ENCODE data around the gene KY.

Gene KY

GRCh38 chr3:134646086-134646485 lies 4.7 kb downstream of the KY start:
- peaks cover 3 to 27% (median 14%) of the 10 kb centered on the region in 5 donors for H3K4me1 ChIP-seq (ENCODE audit: control insufficient read depth in 5 of 5, insufficient read depth in 5 of 5, low read length in 5 of 5)

DNA sequence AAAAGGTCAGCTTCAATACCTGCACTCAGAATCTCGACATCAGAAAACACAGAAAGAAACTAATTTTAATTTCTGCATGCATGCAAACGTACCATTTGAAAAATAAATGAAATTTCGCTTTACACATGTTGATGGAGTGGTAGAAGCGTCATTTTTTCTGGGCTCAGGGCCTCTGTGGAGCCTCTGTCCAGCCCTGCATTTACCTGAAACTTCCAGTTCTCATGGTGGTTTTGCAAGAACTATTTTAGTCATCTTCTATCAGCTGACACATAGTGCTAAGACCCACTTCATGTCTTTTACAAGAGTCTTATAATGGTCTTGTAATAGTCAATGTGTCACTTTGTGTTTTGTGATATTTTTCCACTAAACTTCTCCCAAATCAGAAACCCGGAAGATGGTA lies 5.3 kb downstream of the KY start:
- no peaks in the 10 kb centered on the region for H3K36me3 ChIP-seq (ENCODE audit: control insufficient read depth in 5 of 5, insufficient read depth in 5 of 5, low read length in 5 of 5)
- peaks cover 3 to 22% (median 9%) of the 10 kb centered on the region in 5 donors for H3K4me1 ChIP-seq (ENCODE audit: control insufficient read depth in 5 of 5, insufficient read depth in 5 of 5, low read length in 5 of 5)
- no peaks in the 10 kb centered on the region for H3K9me3 ChIP-seq (ENCODE audit: control insufficient read depth in 5 of 5, low read length in 5 of 5)

More at GRCh38 chr3:134646086-134646485, 4.7 kb downstream of the KY start:
- Histone ChIP-seq H3K4me3 (ENCODE audit: low read depth in 1 of 5, low read length in 5 of 5) (no peak overlapping the region), H3K9me3 (ENCODE audit: control insufficient read depth in 5 of 5, low read length in 5 of 5) (no peaks in the 10 kb centered on the region), H3K9ac (ENCODE audit: low read length in 5 of 5) (no peak overlapping the region), H3K36me3 (ENCODE audit: control insufficient read depth in 5 of 5, insufficient read depth in 5 of 5, low read length in 5 of 5) (no peaks in the 10 kb centered on the region), H3K27ac (ENCODE audit: low read depth, low read length) (no peak overlapping the region), H3K27me3 (ENCODE audit: control insufficient read depth in 5 of 5, insufficient read depth in 4 of 5, low read length in 5 of 5) (peaks cover 0 to 12% (median 4%) of the 10 kb centered on the region in 5 donors)

GRCh38 chr3:134644731-134645514 lies 5.9 kb downstream of the KY start:
- Histone ChIP-seq H3K4me1 (ENCODE audit: control insufficient read depth in 5 of 5, insufficient read depth in 5 of 5, low read length in 5 of 5) (peaks cover 2 to 17% (median 5%) of the 10 kb centered on the region in 5 donors), H3K36me3 (ENCODE audit: control insufficient read depth in 5 of 5, insufficient read depth in 5 of 5, low read length in 5 of 5) (no peaks in the 10 kb centered on the region), H3K4me3 (ENCODE audit: low read depth in 1 of 5, low read length in 5 of 5) (no peak overlapping the region), H3K27me3 (ENCODE audit: control insufficient read depth in 5 of 5, insufficient read depth in 4 of 5, low read length in 5 of 5) (peaks cover 0 to 2% (median 0%) of the 10 kb centered on the region in 5 donors), H3K9me3 (ENCODE audit: control insufficient read depth in 5 of 5, low read length in 5 of 5) (no peaks in the 10 kb centered on the region), H3K9ac (ENCODE audit: low read length in 5 of 5) (no peak overlapping the region), H3K27ac (ENCODE audit: low read depth, low read length) (no peak overlapping the region)

More for the DNA sequence above, 5.3 kb downstream of the KY start:
- Histone ChIP-seq H3K27ac (ENCODE audit: low read depth, low read length) (no peak overlapping the region), H3K9ac (ENCODE audit: low read length in 5 of 5) (no peak overlapping the region), H3K27me3 (ENCODE audit: control insufficient read depth in 5 of 5, insufficient read depth in 4 of 5, low read length in 5 of 5) (peaks cover 0 to 8% (median 3%) of the 10 kb centered on the region in 5 donors), H3K4me3 (ENCODE audit: low read depth in 1 of 5, low read length in 5 of 5) (no peak overlapping the region)

DNA sequence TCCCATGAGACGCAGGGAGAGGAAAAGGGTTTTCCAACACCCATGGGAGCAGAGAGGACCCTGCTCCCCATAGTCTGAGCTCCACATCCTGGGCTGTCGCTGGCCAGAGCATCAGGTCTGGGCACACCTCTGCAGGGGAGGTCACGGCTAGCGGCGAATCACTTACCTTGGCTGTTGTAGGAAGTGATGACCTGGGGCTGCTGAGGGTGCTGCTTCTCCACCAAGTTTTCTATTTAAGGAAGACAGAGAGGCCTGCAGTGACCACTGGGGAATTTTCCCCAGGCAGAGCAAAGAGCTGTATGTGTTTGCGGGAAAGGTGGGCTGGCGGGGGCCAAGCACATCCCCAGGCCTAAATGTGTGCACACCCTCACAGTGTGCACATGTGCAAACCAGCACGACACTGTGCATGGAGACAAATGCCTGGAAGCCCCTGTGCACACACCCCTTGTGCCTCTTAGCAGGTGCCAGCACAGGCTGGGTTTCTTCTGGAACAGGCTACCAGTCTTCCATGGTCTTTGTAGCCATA lies 7.6 kb downstream of the KY start:
- Histone ChIP-seq H3K36me3 (ENCODE audit: control insufficient read depth in 5 of 5, insufficient read depth in 5 of 5, low read length in 5 of 5) (no peaks in the 10 kb centered on the region), H3K9ac (ENCODE audit: low read length in 5 of 5) (no peak overlapping the region), H3K4me3 (ENCODE audit: low read depth in 1 of 5, low read length in 5 of 5) (no peak overlapping the region), H3K4me1 (ENCODE audit: control insufficient read depth in 5 of 5, insufficient read depth in 5 of 5, low read length in 5 of 5) (peaks cover 2 to 17% (median 5%) of the 10 kb centered on the region in 5 donors), H3K9me3 (ENCODE audit: control insufficient read depth in 5 of 5, low read length in 5 of 5) (no peaks in the 10 kb centered on the region), H3K27me3 (ENCODE audit: control insufficient read depth in 5 of 5, insufficient read depth in 4 of 5, low read length in 5 of 5) (no peaks in the 10 kb centered on the region), H3K27ac (ENCODE audit: low read depth, low read length) (no peak overlapping the region)

DNA sequence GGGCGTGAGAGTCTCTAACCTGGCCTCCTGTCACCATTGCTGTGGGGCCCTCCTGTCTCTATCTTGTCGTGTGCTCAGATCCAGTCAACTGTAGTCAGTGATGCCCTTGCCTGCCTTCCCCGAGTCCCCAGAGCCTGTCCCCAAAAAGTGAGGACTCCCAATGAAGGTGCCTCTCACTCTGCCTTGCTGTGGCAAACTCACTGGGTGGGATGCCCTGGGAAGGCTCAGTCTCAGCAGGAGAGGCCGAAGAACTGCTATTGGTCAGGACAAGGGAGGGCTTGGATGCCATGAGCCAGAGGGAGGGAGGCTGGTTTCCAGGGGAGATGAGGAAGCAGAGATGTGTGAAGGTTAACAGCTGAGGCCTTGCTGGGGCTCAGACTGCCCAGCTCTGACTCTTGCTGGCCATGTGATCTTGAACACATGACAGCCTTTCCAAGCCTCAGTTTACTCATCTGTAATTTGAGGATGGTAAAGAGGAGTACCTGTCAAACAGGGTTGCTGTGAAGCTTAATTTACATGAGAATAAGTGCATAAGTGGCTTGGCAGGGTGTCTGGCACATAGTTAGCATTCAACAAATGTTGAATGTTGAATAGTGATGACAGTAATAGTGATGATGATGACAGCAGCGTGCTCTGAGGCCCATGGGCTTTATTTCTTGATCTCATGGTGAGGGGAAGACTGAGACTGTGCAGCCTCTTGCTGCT lies 8.2 kb downstream of the KY start:
- Histone ChIP-seq H3K27ac (ENCODE audit: low read depth, low read length) (no peak overlapping the region), H3K9me3 (ENCODE audit: control insufficient read depth in 5 of 5, low read length in 5 of 5) (no peaks in the 10 kb centered on the region), H3K4me3 (ENCODE audit: low read depth in 1 of 5, low read length in 5 of 5) (no peak overlapping the region), H3K9ac (ENCODE audit: low read length in 5 of 5) (no peak overlapping the region), H3K27me3 (ENCODE audit: control insufficient read depth in 5 of 5, insufficient read depth in 4 of 5, low read length in 5 of 5) (no peaks in the 10 kb centered on the region), H3K36me3 (ENCODE audit: control insufficient read depth in 5 of 5, insufficient read depth in 5 of 5, low read length in 5 of 5) (no peaks in the 10 kb centered on the region), H3K4me1 (ENCODE audit: control insufficient read depth in 5 of 5, insufficient read depth in 5 of 5, low read length in 5 of 5) (peaks cover 2 to 17% (median 5%) of the 10 kb centered on the region in 5 donors)

GRCh38 chr3:134641671-134642300 lies 9.0 kb downstream of the KY start:
- Histone ChIP-seq H3K27ac (ENCODE audit: low read depth, low read length) (no peak overlapping the region), H3K27me3 (ENCODE audit: control insufficient read depth in 5 of 5, insufficient read depth in 4 of 5, low read length in 5 of 5) (no peaks in the 10 kb centered on the region), H3K4me1 (ENCODE audit: control insufficient read depth in 5 of 5, insufficient read depth in 5 of 5, low read length in 5 of 5) (peaks cover 2 to 17% (median 5%) of the 10 kb centered on the region in 5 donors), H3K4me3 (ENCODE audit: low read depth in 1 of 5, low read length in 5 of 5) (no peak overlapping the region), H3K36me3 (ENCODE audit: control insufficient read depth in 5 of 5, insufficient read depth in 5 of 5, low read length in 5 of 5) (no peaks in the 10 kb centered on the region), H3K9me3 (ENCODE audit: control insufficient read depth in 5 of 5, low read length in 5 of 5) (no peaks in the 10 kb centered on the region), H3K9ac (ENCODE audit: low read length in 5 of 5) (no peak overlapping the region)

GRCh38 chr3:134640872-134641470 lies 9.9 kb downstream of the KY start:
- no peak overlapping the region for H3K9ac ChIP-seq (ENCODE audit: low read length in 5 of 5)
- H3K4me3 ChIP-seq (ENCODE audit: low read depth in 1 of 5, low read length in 5 of 5), result no peak overlapping the region
- H3K36me3 ChIP-seq (ENCODE audit: control insufficient read depth in 5 of 5, insufficient read depth in 5 of 5, low read length in 5 of 5), result no peaks in the 10 kb centered on the region
- no peaks in the 10 kb centered on the region for H3K9me3 ChIP-seq (ENCODE audit: control insufficient read depth in 5 of 5, low read length in 5 of 5)
- H3K4me1 ChIP-seq (ENCODE audit: control insufficient read depth in 5 of 5, insufficient read depth in 5 of 5, low read length in 5 of 5), result peaks cover 2 to 10% (median 5%) of the 10 kb centered on the region in 5 donors
- H3K27me3 ChIP-seq (ENCODE audit: control insufficient read depth in 5 of 5, insufficient read depth in 4 of 5, low read length in 5 of 5), result no peaks in the 10 kb centered on the region
- H3K27ac ChIP-seq (ENCODE audit: low read depth, low read length), result no peak overlapping the region

- peaks cover 2 to 10% (median 5%) of the 10 kb centered on the region in 5 donors for H3K4me1 ChIP-seq (ENCODE audit: control insufficient read depth in 5 of 5, insufficient read depth in 5 of 5, low read length in 5 of 5)
- no peak overlapping the region for H3K27ac ChIP-seq (ENCODE audit: low read depth, low read length)
- H3K9me3 ChIP-seq (ENCODE audit: control insufficient read depth in 5 of 5, low read length in 5 of 5), result no peaks in the 10 kb centered on the region
- H3K27me3 ChIP-seq (ENCODE audit: control insufficient read depth in 5 of 5, insufficient read depth in 4 of 5, low read length in 5 of 5), result no peaks in the 10 kb centered on the region
- no peaks in the 10 kb centered on the region for H3K36me3 ChIP-seq (ENCODE audit: control insufficient read depth in 5 of 5, insufficient read depth in 5 of 5, low read length in 5 of 5)
- H3K4me3 ChIP-seq (ENCODE audit: low read depth in 1 of 5, low read length in 5 of 5), result no peak overlapping the region
- H3K9ac ChIP-seq (ENCODE audit: low read length in 5 of 5), result no peak overlapping the region
These were observed 10.4 kb downstream of the KY start for GRCh38 chr3:134640378-134640777.

- Histone ChIP-seq H3K9me3 (ENCODE audit: control insufficient read depth in 5 of 5, low read length in 5 of 5) (peaks cover 0 to 1% (median 0%) of the 10 kb centered on the region in 5 donors), H3K36me3 (ENCODE audit: control insufficient read depth in 5 of 5, insufficient read depth in 5 of 5, low read length in 5 of 5) (no peaks in the 10 kb centered on the region), H3K27me3 (ENCODE audit: control insufficient read depth in 5 of 5, insufficient read depth in 4 of 5, low read length in 5 of 5) (no peaks in the 10 kb centered on the region), H3K9ac (ENCODE audit: low read length in 5 of 5) (no peak overlapping the region), H3K4me1 (ENCODE audit: control insufficient read depth in 5 of 5, insufficient read depth in 5 of 5, low read length in 5 of 5) (peaks cover 0 to 3% (median 0%) of the 10 kb centered on the region in 5 donors), H3K27ac (ENCODE audit: low read depth, low read length) (no peak overlapping the region), H3K4me3 (ENCODE audit: low read depth in 1 of 5, low read length in 5 of 5) (no peak overlapping the region)
These were observed 12.3 kb downstream of the KY start for GRCh38 chr3:134638385-134639030.
